Inflammatory macrophage treated with lipopolysaccharide for 4 hours (primary cell): ENCODE results near the gene PRSS22.

ENCODE experiments used
- DNase-seq: peaks from one replicate; pipeline ENCODE4 v3.0.0-alpha.2; 2020

The PRSS22 gene

GRCh38 chr16:2811703-2812471 is 46.1 kb downstream of the PRSS22 start:
- DNase-seq = no peak

- no peak for DNase-seq
Observed at GRCh38 chr16:2810651-2811050, 47.3 kb downstream of the PRSS22 start.

GRCh38 chr16:2809149-2809760 is 48.7 kb downstream of the PRSS22 start:
- no peak for DNase-seq

- DNase-seq = no peak
Observed at GRCh38 chr16:2808181-2808580, 49.8 kb downstream of the PRSS22 start.

- no peak for DNase-seq
Observed at GRCh38 chr16:2806286-2806685, 51.7 kb downstream of the PRSS22 start.

GRCh38 chr16:2804728-2805127 is 53.2 kb downstream of the PRSS22 start:
- no peak for DNase-seq

- no peak for DNase-seq
Observed at GRCh38 chr16:2803545-2804195, 54.3 kb downstream of the PRSS22 start.
